BLaER1 (cell line): ENCODE results near the gene KCTD8.

Experiments used
- H3K27ac ChIP-seq: shearing (Covaris generic); formaldehyde crosslinking; 2 replicates; pipeline ENCODE4 v1.8.1; 2022
- H3K27me3 ChIP-seq: shearing (Covaris generic); formaldehyde crosslinking; 2 replicates; pipeline ENCODE4 v1.8.1; 2022
- H3K36me3 ChIP-seq: shearing (Covaris generic); formaldehyde crosslinking; 2 replicates; pipeline ENCODE4 v1.8.1; 2022
- H3K4me1 ChIP-seq: shearing (Covaris generic); formaldehyde crosslinking; 2 replicates; pipeline ENCODE4 v1.8.1; 2022
- H3K4me2 ChIP-seq: shearing (Covaris generic); formaldehyde crosslinking; 2 replicates; pipeline ENCODE4 v1.8.1; 2022
- H3K4me3 ChIP-seq: shearing (Covaris generic); formaldehyde crosslinking; 2 replicates; pipeline ENCODE4 v1.8.1; 2022
- H3K9ac ChIP-seq: shearing (Covaris generic); formaldehyde crosslinking; 2 replicates; pipeline ENCODE4 v1.8.1; 2022
- H3K9me3 ChIP-seq: shearing (Covaris generic); formaldehyde crosslinking; 2 replicates; pipeline ENCODE4 v1.8.1; 2022
- H4K20me1 ChIP-seq: shearing (Covaris generic); formaldehyde crosslinking; 2 replicates; pipeline ENCODE4 v1.8.1; 2022
- Cebpa-rat ChIP-seq: shearing (Covaris generic); IDR thresholded peaks from 2 replicates; pipeline ENCODE4 v1.8.1; 2022

KCTD8 gene

GRCh38 chr4:44145868-44146267 lies 302.7 kb downstream of the KCTD8 start:
- no peak overlapping the region for H3K4me3 ChIP-seq

GRCh38 chr4:44132526-44132925 lies 316.1 kb downstream of the KCTD8 start:
- no peaks in the 10 kb centered on the region for H4K20me1 ChIP-seq
- no peak overlapping the region for H3K27ac ChIP-seq
- no peaks in the 10 kb centered on the region for H3K36me3 ChIP-seq
- no peak overlapping the region for H3K4me2 ChIP-seq
- no peak overlapping the region for H3K9ac ChIP-seq
- H3K9me3 ChIP-seq: no peaks in the 10 kb centered on the region
- H3K27me3 ChIP-seq: no peaks in the 10 kb centered on the region
- no peak overlapping the region for H3K4me3 ChIP-seq
- TF ChIP-seq Cebpa-rat: no peak
- no peaks in the 10 kb centered on the region for H3K4me1 ChIP-seq

More at GRCh38 chr4:44145868-44146267, 302.7 kb downstream of the KCTD8 start:
- H3K4me1 ChIP-seq: no peaks in the 10 kb centered on the region
- H3K36me3 ChIP-seq: no peaks in the 10 kb centered on the region
- no peaks in the 10 kb centered on the region for H3K27me3 ChIP-seq
- no peaks in the 10 kb centered on the region for H4K20me1 ChIP-seq
- no peak overlapping the region for H3K9ac ChIP-seq
- H3K27ac ChIP-seq: no peak overlapping the region
- TF ChIP-seq Cebpa-rat: no peak
- H3K9me3 ChIP-seq: no peaks in the 10 kb centered on the region
- H3K4me2 ChIP-seq: no peak overlapping the region
